GM19239 (cell line): ENCODE results near the gene CENPA.
A peak's percentile ranks its signal among the peaks of the same experiment; 100 is the strongest.
"Not testable (repeated sequence)": the region's sequence is repeated elsewhere in the genome, so short reads cannot be mapped to it uniquely, and the experiment has no call there.

ENCODE experiments used
- DNase-seq: peaks from one replicate; pipeline ENCODE4 v3.0.0; 2011; ENCODE audit warnings: low spot score; ENCODE audit not compliant: insufficient read length
- FAIRE-seq: peaks from 2 replicates; lab custom pipeline; 2011; peaks lifted over from hg19 to GRCh38; lab: Jason Lieb, UNC

CENPA gene

DNA sequence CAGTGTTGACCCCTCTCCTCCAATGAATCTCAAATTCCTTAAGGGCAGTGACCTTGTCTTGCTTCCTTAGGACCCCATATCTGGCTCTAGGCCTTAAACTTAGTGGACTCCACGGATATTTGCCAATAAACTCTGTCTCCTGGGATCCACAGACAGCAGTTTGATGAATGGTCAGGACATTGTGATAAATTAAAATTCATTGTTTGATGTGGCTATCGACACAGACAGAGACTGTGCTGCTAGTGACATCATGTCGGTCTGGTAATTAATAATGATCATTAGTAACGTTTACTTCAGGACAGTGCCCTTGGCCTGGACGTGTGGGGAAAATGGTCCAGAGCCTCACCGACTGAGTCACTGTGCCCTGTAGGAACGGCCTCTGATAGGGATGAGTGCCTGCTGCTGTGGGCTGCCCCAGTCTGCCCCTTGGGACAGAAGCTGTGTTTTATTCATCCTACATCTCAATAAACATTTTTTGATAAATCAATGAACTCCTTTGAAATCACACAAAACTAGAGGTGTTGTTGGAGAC, 27.0 kb upstream of the CENPA start:
- FAIRE-seq: no peak
- no peak for DNase-seq

DNA sequence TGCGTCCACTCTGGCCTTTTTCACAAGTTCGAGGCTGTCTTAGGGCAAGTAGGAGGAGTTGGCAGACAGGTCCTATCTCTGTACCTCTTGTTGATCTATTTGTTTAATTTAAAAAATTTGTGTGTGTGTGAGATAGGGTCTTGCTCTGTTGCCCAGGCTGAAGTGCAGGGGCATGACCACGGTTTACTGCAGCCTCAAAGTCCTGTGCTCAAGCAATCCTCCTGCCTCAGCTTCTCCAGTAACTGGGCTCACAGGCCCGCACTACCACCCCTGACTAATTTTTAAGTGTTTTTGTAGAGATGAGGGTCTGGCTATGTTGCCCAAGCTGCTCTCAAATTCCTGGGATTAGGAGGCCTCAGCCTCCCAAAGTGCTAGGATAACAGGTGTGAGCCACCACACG, 26.0 kb upstream of the CENPA start:
- DNase-seq: no peak
- no peak for FAIRE-seq

DNA sequence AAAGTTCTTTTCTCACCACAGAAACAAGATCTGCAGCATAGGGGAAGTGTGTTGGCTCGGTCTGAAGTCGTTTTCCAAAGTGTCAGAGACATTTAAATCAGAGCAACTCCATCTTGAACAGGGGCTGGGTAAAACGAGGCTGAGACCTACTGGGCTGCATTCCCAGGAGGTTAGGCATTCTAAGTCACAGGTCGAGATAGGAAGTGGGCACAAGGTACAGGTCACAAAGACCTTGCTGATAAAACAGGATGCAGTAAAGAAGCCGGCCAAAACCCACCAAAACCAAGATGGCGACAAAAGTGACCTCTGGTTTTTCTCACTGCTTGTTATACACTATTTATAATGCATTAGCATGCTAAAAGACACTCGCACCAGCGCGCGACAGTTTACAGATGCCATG, 24.9 kb upstream of the CENPA start:
- DNase-seq, FAIRE-seq: not testable (repeated sequence)

DNA sequence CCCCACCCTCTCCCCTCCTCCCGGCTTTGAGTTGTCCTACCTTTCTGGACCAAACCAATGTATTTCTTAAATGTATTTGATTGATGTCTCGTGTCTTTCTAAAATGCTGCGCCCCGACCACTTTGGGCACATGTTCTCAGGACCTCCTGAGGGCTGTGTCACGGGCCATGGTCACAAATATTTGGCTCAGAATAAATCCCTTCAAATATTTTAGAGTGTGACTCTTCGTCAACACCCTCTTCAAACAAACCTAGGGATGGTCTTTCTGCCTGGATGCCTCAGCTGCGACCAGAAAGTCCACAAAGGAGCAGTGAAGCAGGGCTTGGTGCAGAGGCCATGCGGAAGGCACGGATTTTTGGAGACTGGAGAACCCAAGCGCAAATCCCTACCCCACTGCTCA, 22.8 kb upstream of the CENPA start:
- FAIRE-seq: no peak

DNA sequence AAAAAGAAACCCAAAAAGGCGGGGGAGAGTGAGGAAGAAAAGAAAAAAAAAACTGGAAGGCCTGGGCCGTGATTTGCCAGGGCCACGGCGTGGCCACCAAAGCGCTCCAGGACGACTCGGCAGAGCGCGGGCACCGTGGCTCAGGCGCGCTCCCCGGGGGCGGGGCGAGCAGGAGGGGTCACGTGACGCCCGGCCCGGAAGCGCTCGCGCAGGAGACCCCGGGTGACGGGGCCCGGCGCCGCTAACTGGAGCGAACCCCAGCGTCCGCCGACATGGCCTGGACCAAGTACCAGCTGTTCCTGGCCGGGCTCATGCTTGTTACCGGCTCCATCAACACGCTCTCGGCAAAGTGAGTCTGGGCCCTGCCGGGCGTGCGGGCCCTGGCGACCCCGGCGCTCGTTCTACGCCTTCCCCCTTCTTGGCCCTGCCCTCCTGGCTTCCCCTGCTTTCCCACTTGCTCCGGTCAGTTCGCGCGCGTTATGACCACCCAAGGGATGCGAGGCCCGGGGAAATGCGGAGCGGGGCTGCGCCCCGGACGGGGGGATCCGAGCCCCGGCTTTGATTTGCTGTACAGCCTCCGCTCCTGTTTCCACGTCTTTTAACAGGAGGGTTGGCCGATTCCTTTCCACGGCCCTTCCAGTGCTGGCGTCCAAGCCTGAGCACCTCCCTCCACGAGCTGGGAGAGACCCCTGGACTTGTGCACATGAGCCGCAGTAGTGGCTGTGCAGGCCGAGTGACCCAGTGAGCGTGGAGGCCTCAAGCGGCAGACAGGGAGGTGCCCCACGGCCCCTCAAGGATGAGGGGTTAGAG, 21.6 kb upstream of the CENPA start, which contains the start of gene SLC35F6:
TSS of gene SLC35F6 (plus strand) at position 207 of the 810 bp plus-strand sequence. CDS start at position 273, 66 bp downstream.
- FAIRE-seq (peak; percentile 72), DNase-seq (peak; percentile 86)

More for the DNA sequence above, 22.8 kb upstream of the CENPA start:
- no peak for DNase-seq

DNA sequence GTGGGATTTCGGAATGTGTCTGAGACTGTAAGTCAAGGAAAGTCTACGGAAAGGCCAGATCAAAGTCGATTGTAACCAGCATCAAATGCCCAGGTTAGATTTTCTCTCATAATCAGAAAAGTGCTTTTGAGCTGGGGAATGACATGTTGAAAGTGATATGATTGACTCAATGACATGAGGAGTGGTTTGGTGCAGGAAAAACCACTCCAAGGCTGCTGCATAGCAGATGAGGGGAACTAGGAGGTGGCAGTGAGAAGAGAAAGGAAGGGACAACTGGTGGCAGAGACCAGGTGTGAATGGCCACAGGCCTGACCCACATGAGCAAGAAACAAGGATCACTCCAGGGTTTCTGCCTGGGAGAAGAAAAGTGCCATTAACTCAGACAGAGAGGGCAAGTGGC, 20.9 kb upstream of the CENPA start:
- no peak for DNase-seq
- no peak for FAIRE-seq

DNA sequence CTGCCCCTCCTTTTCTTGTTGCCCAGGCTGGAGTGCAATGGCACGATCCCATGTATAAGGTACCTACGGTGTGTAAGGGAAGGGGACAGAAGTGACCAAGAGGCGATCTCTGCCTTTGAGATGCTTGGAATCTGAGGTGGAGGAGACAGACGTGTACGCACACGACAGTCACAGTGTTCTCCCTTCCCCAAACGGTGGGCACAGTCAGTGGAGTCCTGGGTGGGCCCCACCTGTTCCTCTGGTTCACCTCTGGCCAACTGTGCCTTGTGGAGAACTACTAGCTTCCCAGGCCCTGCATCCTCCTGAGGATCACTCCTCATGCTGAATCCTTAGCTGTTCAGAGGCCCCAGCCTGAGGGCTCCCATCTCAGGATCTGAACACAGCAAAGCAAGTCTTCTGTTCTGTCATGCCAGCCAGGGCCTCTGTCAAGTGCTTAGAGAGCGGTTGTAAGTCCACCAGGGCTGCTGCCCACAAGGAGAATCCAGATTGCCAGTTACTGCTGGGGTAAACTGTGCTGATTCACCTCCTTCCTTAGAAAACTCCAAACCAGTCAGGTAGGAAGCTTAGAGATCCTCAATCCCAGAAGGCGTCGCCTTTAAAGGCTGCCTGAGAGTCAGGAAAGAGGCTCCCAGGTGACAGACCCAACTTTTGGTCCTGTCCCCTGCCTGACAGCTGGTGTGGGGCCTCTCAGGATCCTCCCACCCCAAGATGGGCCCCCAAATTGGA, 20.2 kb upstream of the CENPA start:
- DNase-seq: no peak
- FAIRE-seq: no peak

DNA sequence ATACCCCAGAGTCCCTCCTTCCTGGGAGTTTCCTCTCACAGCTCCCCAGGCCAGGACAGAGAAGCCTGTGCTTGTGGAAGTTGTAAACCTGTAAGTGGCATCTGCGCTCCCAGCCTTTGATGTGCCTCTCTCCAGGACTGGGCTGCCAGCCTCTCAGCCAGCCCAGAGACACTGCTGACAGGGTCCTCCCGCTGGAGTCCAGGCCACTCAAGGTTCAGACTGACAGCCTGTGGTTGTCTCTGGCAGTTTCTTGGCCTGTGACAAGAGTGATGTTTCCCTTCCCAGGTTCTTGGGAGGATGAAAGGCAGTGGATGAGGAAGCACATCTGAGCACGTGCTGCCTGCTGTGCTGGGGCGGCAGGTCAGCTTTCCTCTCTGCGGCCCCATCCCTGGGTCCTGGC, 18.7 kb upstream of the CENPA start:
- no peak for DNase-seq

DNA sequence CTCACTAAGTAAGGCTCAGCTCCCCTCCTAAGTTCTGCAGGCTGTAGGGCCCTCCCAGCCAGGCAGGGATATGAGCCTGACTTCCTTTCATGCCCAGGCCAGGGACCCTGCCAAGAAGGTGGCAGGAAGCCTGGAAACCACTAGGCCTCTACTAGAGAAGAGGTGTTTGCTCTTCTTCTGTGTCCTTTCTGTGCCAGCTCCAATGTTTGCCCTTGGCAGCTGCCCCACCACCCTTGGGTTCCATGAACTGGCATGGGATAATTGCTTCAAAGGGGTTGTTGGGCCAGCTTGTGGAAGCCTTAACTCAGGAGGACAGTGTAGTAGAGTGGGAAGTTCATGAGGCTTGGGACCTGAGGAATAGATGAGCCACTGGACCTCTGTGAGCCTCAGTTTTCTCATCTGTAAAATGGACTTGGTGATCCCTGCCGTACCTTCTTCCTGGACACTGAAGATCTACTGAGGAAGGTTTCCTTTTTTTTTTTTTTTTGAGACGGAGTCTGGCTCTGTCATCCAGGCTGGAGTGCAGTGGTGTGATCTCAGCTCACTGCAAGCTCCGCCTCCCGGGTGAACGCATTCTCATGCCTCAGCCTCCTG, 17.9 kb upstream of the CENPA start:
- FAIRE-seq (no peak), DNase-seq (no peak)

More for the DNA sequence above, 18.7 kb upstream of the CENPA start:
- no peak for FAIRE-seq

DNA sequence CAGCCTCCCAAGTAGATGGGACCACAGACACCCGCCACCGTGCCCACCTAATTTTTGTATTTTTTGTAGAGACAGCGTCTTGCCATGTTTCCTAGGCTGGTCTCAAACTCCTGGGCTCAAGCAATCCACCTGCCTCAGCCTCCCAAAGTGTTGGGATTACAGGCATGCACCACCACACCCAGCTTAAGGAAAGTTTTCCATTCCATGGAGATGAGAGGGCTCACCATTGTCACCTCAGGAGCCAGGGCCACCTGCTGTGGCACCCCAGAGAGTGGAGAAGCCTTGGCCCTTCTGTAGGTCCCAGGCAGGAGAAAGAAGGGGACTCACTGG, 17.1 kb upstream of the CENPA start:
- no peak for DNase-seq
- FAIRE-seq: no peak

DNA sequence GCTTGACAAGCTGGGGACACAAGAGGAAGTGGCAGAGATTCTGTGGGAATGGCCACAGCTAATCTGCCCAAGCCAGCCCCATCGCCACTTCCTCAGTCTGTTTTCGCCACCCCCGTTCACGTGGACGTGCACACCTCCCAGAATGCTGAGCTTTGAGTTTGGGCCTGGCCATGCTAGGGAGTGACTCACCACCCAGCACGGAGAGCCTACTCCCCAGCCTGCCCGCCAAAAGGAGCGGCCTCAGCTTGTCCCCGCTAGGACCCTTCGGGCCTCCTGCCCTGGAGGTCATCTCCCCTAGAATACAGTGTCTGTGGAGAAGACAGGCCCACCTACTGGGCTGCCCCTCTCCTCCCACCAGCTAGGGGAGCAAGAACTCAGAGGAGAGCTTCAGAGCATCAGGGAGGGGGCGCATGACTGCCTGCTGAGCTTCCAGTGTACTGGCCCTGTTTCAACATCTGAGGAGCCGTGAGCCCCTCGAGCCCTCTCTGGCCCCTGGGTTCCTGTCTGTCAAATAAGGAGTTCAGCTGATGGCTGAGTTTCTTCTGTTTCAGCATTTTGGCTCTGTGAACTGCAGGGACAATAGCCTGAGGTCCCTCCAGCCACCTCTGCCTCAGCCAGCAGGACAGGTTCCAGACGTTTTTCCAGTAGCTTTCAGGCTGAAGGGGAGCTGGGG, 16.6 kb upstream of the CENPA start:
- FAIRE-seq (no peak), DNase-seq (no peak)

DNA sequence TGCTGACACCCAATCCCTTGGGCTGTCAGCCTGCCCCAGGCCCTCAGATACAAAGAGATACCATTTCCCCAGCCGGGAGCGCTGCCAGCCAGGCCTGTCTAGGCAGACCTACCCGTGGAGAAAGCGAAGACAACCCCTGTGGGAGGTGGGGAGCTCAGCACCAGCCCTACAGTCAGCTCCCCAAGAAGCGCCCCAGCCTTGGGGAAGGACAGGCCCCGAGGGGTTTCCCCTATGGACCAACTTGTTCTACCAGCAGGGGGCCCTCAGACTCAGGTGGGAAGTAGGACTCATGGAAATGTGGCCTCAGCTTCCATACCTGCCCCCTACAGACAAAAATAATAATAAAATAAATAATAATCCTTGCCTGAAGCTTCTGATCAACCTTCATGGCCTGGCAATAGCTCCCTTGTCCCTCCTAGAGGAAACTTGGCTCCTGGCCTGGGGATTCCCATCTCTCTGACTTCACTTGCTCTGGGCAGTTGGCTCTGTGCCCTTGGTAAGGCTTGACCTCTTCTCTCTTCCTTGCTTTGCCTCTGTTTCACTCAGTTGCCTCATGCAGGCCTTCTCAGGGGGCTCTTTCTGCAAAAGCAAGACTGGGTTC, 14.8 kb upstream of the CENPA start:
- DNase-seq (no peak), FAIRE-seq (no peak)

DNA sequence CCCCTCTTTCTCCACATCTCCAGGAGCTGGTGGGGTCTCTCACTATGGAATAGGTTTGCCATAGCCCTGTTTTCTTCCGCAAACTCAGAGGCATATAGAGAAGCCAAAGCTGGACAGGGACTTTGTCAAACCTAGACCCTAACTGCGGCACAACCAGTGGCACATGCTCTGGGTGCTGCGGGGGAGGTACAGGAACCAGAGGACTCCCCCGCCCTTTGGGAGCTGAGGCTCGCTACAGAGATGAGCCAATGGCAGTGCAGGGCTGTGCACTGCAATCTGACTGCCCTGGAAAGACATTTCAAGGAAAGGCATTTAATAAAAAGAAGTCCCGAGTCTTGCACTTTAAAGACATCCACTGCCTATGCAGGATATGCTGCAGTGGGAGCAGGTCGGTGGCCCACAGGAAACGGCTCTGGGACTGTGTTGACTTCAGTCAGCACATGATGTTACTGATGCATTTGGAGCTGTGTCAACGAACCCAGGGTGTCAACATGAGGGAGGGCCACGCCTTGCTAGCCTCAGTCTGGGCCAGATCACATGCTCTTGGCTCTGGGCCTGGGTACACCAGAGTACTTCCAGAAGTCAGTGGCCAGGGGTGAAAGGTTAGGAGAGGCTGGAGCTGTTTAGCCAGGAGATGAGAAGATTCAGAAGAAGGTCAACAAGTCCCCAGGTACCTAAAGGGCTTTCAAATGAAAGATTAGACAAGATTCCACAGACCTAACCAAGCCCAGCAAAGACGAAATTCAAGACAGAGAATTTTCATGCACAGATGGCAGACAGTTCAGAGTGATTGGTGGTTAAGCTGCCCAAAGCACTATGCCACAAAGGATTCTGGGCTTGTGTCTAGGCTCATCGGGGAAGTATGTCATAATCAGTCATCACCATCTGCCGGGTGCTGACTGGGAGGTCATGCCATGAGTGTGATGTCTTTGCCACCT, 13.5 kb upstream of the CENPA start:
- no peak for FAIRE-seq
- no peak for DNase-seq

DNA sequence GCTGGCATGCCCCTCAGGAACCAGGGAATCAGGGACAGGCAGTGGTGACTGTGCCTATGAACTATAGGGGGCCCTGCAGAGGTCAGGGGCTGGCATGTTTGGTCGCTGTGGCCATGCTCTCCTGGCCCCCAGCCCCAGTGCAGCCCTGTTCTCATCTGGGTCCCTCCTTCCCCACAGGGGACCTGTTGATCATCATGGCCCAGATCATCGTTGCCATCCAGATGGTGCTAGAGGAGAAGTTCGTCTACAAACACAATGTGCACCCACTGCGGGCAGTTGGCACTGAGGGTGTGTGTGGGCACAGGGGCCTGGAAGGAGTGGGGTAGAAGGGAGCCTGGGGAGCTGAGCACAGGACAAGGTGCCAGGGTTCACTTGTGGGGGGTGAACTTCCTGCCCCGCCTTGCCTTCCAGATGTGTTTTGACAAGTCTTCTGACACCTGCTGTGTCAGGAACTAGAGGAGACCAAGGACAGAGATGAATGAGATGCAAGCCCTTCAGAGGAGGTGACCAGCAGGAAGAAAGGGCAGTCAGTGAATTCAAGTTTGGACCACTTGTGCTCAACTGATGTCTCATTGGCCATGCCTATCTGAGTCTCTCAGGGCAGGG, 9.6 kb upstream of the CENPA start:
- DNase-seq: no peak
- no peak for FAIRE-seq

DNA sequence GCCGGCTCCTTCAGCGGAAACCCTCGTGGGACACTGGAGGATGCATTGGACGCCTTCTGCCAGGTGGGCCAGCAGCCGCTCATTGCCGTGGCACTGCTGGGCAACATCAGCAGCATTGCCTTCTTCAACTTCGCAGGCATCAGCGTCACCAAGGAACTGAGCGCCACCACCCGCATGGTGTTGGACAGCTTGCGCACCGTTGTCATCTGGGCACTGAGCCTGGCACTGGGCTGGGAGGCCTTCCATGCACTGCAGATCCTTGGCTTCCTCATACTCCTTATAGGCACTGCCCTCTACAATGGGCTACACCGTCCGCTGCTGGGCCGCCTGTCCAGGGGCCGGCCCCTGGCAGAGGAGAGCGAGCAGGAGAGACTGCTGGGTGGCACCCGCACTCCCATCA, 7.8 kb upstream of the CENPA start:
- no peak for FAIRE-seq
- DNase-seq: no peak

DNA sequence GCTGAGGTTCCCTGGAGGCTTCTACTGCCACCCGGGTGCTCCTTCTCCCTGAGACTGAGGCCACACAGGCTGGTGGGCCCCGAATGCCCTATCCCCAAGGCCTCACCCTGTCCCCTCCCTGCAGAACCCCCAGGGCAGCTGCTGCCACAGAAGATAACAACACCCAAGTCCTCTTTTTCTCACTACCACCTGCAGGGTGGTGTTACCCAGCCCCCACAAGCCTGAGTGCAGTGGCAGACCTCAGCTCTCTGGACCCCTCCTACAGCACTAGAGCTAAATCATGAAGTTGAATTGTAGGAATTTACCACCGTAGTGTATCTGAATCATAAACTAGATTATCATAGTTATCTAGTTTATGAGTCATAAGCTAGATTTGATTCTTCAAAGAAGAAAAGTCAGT, 7.3 kb upstream of the CENPA start:
- no peak for FAIRE-seq
- DNase-seq: no peak

DNA sequence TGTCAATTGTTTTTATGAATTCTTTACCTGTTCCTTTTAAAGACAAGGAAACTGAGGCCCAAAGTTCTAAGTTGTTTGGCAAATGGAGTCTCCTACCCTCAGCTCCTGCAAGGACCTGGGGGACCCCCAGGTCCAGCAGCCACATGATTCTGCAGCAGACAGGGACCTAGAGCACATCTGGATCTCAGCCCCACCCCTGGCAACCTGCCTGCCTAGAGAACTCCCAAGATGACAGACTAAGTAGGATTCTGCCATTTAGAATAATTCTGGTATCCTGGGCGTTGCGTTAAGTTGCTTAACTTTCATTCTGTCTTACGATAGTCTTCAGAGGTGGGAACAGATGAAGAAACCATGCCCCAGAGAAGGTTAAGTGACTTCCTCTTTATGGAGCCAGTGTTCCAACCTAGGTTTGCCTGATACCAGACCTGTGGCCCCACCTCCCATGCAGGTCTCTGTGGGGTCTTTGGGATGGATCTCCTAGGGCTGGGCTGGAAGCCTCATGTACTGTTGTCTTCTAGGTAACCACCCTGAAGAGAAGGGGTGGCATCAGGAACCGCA, 5.6 kb upstream of the CENPA start:
- no peak for FAIRE-seq
- DNase-seq: no peak
